HG03571 (cell line): ENCODE results near the gene CD84.
"Not testable (repeated sequence)": the region's sequence is repeated elsewhere in the genome, so short reads cannot be mapped to it uniquely, and the experiment has no call there.

Experiments used
- ATAC-seq: cut with Tn5 transposase; IDR thresholded peaks from one replicate; pipeline ENCODE4 v1.9.1; 2021; ENCODE audit not compliant: unreplicated experiment

CD84 gene

DNA sequence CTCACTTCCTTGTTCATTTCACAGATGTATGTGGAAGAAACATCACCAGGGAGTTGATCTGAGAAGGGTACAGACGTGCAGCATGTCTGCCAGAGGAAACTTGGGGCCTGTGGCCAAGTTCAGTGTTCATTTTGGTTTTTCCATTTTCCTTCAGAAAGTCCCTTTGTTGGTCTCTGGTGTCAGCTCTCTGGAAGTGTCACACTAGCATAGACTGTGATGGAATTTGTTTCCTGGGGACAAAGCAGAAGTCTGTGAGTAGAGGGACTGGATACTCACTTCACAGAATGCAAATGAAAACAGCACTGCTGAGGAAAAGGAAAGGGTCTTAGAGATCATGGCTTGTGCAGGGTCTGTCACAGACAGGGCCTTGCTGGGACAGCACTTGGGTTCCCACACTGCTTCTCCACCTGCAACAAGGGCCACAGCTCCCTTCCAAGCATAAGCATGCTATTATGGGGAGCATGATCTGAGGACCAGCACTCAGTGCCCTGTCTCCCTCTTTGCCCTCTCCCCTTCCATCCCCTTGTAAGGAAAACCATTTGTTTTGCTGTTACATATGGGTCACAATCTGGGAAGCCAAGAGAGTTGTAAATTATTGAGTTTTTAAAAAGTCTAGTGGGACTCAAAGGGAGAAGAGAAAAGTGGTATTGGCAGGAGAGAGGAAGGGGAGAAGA lies 31.4 kb upstream of the CD84 start:
- ATAC-seq, result no peak

DNA sequence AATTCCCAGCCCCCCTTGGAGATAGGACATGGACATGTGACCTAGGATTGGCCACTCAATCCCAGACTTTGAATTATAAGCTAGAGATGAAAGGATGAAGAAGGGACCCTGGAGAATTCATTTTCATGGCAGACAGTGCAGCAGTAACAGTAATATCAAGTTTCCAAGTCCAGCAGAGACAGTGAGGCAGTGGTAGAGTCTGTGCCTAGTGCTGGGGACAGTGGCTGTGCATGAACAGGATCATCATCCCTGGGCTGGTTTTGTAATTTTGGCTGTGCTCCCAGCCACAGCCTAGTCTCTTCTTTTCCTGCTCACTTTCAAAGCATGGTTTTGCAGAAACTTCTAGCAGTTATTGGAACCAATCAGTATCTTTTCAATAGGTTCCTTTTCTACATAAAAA lies 29.6 kb upstream of the CD84 start:
- no peak for ATAC-seq

DNA sequence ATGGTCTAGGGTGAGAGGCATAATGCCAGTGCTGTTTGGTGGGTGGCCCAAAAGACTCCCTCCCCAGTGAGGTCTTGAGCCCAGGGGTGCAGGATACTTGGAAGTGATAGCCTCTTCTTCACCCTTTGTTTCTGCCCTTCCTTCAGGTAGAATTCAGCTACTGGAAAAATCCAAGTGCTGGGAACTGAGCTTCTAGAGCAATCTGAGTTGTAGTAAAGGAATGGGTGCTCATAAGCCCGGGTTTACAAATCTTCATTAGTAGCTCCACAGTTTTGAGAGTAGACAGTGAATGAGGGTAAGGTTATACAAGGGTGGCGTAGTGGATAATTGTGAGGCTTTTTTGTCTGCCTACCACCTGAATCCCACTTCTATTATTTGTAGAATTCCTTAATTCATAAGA lies 29.2 kb upstream of the CD84 start:
- ATAC-seq, result no peak

DNA sequence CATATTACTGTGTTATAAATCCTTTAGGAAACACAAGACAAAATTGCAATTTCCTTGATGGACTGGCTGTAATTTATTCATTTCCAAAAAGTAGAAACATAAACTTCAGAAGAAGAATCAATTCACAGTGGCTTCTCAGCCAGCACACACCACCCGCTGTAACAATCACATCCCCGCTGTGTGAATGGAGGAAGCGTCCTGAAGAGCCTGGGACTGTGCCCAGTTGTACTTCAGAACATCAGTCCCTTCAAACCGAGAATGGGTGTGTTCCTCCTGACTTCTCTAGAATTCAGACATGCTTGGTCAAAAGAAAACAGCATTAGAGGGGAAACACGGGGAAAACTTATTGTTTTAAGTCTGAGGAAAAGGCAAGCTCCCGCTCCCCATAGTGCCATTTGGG lies 28.8 kb upstream of the CD84 start:
- no peak for ATAC-seq

DNA sequence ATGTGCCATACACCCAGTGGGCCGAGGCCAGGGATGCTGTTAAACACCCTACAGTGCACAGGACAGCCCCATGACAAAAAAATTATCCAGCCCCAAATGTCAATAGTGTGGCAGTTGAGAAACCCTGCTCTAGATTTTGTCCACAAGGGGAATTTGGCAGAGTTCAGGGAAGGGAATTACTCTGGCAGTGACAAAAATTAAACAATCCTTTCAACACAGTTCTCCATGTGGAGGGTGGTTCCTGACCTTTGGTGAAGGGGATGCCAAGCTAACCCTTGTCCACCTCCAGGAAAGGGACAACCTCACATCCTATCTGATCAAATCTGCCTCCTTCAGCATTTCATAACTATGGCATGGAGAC lies 28.4 kb upstream of the CD84 start:
- peak; percentile 8 for ATAC-seq

DNA sequence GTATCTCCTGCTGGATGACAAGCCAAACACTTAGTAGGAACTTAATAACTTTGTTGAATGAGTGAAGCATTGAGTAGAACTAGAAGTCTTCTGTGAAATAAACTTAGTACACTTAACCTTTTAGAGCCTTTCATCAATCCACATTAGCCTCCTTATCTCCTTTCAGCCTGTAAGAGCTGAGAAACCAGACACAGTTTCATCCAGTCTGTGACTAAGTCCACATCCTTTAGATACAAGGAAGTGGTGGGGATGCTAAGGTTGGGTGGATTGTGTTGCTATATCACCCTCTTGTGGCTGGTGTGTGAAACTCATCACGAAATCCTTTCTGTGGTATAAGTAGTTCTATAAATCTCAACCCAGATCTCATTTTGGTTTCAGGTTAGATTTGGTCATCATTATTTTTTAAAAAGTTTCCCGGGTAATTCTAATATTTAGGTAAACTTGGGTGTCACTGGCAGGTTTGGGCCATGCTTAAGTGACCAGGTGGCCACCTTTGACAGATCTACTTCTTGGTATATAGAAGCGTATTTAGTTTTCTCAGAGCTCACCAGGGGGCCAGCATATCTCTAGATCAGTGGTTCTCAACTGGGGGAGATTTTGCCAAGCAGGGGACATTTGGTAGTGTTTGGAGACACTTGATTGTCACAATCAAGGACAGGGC lies 27.8 kb upstream of the CD84 start:
- ATAC-seq, result peak; percentile 62

DNA sequence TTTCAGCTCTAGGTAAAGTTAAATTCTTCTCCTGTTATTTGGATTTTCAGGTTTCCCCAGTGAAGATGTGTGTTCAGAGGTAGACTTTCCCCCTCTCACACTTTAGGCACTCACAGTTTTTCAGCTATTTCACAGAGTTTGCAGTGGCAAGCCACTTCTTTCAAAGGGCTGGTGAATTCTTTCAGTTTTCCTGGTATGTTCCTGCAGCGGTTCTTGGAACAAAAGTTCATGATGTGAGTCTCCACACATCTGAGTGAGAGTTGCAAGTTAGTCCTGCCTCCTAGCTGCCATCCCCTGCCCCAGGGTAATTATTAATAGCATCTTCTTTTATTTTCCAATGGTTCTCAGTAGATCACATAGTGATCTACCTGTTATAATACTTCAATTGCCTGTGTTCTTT lies 27.3 kb upstream of the CD84 start:
- ATAC-seq, result no peak

DNA sequence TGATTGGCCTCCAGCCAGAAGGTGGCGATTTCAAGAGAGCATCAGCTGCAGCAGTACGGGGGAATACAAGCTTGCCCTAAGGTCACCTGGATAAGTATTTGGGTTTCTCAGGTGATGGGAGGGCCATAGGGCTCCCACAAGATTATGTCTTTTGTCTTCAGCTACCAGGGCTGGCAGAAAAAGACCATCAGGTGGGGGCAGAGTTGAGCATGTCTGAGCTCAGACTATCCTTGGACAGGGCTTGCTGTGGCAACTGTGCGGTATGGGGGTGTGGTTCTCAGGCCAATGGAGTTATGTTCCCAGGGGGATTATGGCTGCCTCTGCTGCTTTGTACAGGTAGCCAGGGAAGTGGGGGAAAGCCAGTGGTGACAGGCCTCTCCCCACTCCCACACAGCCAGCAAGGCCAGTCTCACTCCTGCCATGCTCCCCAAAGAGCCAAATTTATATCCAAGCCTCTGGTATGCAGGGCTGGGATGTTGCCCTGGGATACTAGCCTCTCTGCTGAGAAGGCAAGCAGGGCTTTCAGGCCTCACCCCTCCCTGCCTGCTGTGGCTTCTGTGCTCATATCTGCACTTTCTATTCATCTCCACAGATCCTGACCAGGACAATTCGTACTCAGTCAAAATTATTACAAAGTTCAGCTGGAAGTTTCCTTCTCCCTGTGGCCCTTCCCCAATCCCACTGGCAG lies 26.6 kb upstream of the CD84 start:
- ATAC-seq, result no peak

DNA sequence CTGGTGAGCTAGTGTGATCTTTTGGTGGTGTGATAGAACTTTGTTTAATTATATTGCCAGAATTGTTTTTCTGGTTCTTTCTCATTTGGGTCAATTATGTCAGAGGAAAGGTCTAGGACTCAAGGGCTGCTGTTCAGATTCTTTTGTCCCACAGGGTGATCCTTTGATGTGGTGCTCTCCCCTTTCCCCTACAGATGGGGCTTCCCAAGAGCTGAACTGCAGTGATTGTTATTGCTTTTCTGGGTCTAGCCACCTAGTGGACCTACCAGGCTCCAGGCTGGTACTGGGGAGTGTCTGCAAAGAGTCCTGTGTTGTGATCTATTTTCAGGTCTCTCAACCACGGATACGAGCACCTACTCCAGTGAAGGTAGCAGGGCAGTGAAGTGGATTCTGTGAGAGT lies 25.9 kb upstream of the CD84 start:
- ATAC-seq, result no peak

DNA sequence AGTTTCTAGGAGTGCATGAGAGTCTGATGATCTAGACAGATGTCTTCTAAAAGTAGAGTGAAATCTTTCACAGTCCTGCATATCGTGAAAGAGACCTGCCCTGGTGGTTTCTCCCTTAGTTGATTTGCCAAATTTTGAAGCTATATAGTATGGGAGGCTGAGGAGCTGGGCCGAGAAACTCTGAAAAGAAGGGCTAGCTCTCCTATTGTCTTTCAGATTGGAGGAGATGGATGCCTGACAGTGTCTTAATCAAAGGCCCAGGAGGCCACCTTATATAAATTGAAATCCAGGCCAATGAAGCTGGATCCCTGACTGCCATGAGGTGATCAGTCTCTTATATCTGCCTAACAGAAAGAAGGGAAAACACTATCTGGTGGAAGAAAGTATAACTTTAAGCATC lies 18.4 kb upstream of the CD84 start:
- ATAC-seq, result no peak

DNA sequence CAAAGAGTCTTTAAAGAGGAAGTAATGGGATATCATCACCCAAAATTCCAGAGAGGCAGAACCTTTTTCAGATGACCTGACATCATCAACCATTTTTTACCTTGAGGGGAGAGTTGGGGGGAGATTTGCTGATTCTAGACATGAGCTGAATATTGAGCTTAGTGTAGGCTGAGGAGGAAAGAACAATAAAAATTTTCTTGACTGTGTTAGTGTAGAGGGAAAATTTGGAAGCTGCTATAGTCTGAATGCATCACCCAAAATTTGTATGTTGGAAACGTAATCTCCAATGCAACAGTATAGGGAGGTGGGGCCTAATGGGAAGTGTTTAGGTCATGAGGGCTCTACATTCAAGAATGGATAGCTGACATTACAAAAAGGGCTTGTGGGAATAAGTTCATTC lies 17.8 kb upstream of the CD84 start:
- ATAC-seq, result no peak

DNA sequence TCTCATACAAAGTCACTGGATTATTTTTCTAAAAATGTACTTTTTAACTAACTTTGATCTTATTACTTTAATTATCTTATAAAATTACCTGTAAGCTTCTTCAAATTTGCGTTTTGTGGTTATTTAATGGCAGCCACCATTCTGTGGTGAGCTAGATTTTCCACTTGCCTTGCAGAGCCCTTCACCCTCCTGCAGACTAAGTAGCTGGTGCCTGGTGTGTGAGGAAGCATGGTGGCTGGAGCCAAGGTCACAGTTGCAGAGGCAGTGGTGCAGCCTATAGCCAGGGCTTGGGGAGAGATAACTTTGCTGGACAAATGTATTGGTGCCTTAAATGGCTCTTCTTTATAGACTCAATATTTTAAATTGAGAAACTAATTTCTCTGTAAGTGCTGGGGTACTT lies 11.2 kb upstream of the CD84 start:
- ATAC-seq, result no peak

DNA sequence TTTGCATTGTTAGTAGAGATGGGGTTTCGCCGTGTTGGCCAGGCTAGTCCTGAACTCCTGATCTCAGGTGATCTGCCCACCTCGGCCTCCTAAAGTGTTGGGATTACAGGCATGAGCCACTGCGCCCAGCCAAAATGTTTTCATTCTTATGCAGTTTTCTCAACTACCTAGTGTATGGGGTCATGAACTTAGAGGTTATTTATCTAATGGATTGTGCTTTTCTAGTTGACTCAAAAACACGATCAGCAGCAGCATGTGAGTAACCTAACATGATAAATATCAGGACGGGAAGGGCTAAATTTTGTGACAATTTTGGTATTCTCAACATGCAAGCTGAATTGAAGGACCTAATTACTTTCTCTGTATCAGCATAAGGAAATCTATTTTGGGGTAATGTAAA lies 9.2 kb upstream of the CD84 start:
- no peak for ATAC-seq

DNA sequence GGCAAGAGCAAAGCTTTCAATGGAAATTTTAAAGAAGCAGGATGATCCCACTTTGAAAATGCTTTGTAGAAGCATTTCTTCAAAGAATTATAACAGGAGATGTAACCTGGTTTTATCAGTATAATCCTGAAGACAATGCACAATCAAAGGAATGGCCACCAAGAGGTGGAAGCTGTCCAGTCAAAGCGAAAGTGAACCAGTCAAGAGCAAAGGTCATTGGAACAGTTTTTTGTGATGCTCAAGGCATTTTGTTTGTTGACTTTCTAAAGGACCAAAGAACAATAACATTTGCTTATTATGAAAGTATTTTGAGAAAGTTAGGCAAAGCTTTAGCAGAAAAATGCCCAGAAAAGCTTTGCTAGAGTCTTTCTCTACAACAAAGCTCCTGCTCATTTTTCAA lies 5.5 kb upstream of the CD84 start:
- no peak for ATAC-seq

DNA sequence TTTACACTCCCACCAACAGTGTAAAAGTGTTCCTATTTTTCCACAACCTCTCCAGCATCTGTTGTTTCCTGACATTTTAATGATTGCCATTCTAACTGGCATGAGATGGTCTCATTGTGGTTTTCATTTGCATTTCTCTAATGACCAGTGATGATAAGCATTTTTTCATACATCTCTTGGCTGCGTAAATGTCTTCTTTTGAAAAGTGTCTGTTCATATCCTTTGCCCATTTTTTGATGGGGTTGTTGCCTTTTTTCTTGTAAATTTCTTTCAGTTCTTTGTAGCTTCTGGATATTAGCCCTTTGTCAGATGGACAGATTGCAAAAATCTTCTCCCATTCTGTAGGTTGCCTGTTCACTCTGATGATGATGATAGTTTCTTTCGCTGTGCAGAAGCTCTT lies 3.7 kb upstream of the CD84 start:
- not testable (repeated sequence) for ATAC-seq

DNA sequence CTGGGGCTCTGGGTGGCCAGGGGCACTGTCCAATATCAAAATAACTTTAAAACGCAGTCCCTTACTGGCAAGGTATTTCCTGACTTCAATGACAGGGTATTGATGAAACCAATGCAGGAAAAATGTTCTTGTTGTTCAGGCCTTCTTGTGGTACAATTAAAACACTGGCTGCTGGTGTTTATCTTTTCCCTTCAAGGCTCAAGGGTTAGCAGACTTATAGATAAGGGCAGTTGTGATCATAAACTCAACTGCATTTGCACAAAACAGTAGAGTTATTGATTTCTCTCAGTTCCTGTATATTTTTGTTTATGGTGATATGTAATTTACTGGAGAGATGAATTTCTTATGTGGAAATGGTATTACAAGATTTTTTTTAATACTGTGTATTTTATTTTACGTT lies 2.7 kb upstream of the CD84 start:
- ATAC-seq, result no peak

DNA sequence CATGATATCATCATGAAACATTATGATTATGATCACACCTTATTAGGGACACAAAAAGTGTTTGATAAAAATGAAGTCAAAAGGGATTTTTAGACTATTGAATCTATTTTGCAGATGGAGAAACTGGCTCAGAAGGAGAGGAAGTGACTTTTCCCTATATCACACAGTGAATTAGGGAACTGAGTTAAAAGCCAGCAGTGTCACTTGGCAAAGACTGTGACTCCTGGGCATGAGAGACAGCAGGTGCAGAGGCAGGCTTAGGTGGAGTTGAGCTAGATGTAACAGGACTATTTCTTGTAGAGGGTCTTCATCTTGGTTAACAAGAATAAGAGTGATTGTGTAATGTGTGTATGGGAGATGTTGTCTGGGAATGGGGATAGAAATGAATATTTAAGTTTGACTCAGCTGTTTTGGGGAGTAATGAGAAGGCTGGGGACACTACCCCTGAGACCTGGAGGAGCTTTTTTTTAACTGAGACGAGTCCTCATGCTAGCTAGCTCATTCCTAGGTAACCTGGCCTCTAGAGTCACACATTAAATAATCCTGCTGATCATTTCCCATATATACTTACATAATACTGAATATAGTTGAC lies 1.0 kb upstream of the CD84 start:
- no peak for ATAC-seq

DNA sequence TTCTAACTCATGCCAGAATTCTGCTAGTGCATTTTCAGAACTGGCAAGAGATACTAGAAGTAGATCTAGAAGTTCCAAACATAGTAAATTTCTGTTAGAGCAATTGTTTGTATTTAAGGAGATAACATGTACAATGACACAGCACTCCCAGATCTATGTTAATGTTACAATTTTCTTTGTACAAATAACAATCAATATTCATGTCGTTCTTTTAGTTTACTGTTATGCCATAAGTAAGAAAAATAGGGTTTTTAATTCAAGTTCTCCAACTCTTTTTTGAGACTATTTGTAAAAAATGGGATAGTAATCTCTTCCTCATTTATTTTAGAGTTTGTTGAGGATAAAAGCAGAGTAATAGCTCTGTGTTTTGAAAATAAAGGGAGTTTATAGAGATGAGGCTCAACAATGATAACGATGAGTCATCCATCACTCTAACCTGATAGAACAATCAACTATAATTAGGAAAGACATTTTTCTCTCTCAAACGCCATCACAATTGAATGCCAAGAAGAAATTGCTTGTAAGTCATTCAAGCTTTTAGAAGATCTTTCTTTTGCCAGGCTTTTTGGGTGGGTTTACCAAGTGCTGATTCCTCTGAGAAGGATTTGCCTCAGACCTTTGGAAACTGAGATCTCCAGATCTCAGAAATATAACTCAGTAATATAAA lies 638 bp downstream of the CD84 start:
- ATAC-seq, result no peak

DNA sequence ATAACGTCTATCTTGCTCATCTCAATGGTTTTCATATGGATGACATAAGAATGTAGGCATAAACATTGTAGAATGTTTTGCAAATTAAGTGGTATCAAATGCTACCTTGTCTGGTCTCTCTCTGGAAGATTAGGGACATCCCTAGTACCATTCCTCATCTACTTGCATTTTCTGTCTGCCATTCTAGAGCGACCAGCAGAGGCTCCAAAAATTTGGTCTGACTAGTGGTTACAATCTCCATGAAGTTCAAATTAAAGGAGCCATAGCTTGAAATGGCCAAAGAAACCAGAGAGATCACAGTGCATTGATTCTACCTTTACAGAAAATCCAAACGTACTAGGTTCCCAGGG lies 1.1 kb downstream of the CD84 start:
- no peak for ATAC-seq

DNA sequence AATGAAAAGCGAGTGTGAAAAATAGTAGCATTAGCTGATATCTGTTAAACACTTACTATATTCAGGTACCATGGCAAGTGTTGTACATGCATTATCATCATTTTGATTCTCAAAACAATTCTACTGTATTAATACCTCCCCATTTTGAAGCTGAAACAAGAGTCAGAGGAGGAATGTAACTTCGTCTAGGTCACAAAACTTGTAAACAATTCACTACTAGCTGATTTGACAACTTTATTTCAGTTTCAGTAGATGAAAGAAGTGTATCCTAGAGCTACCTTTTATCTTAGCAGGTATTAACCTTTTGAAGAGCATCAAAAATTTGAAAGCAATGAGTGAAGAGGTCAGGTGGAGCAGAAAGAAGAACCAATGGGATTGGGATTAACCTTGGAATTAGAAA lies 1.6 kb downstream of the CD84 start:
- ATAC-seq, result no peak

DNA sequence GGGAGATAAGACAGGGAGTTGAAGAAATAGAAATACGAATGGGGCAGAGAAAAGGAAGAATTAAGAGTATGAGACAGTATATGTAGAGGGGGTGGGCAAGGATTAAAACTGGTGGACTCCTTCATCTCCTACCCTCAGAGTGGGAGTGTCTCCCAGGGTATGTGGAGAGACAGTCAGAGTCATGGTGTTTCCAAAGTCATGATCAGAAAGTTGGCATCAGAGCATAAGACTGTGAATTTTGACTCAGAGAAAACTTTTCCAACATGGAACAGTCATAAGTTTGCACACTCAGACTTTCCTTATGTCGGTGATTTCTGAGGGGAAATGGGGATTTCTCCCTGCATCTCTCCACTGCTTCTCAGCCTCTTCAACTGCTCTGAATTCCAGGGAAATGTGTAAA lies 2.4 kb downstream of the CD84 start:
- no peak for ATAC-seq

DNA sequence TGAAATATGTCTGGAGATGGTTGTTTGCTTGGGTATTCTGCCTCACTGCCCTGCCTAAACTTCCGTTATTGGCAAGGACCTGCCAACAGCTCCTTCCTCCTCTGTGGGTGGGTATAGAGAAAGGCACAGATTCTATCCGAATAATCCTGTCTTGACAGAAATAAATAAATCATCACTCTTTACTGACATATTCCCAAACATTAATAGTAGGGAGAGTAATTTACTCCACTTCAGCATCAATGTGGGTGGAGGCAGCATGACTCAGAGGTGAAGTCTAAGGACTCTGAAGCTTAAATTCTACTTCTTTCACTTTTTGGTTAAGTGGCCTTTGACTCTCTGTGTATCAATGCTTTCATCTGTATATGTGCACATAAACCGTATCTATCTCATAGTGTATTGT lies 2.9 kb downstream of the CD84 start:
- no peak for ATAC-seq
